PC-9 (cell line): ENCODE data around the gene MED27. TPM values are rescaled to one million over a fixed set of nuclear protein-coding genes. Genes with fewer than 3 reads are reported as not detected.

Experiments
- BruUV-seq: library from RNA; stranded (reverse); fragments of 400-500 nt; replicated peaks from 2 replicates; lab custom pipeline; 2021; lab: Mats Ljungman, UMichigan
- CTCF ChIA-PET: fragments of 300-600 bp; sonication (Branson Sonifier 250); formaldehyde crosslinking; loops from one replicate; lab custom pipeline; 2022; ENCODE audit warnings: antibody characterized with exemption; lab: Charles Lee
- POLR2A ChIA-PET: fragments of 300-600 bp; sonication (Branson Sonifier 250); formaldehyde crosslinking; loops from one replicate; lab custom pipeline; 2022; ENCODE audit warnings: antibody characterized with exemption; ENCODE audit not compliant: unreplicated experiment; lab: Charles Lee
- DNase-seq, 2 experiments: peaks; one replicate each; pipeline versions ENCODE4 v3.0.0 to v3.0.0-alpha.2; 2015 to 2022; ENCODE audit warnings: mixed read lengths in 1 of 2
- H2AFZ ChIP-seq: fragments of 200-600 bp; sonication (generic); 2 replicates; pipeline ENCODE4 v1.8.1; 2017; ENCODE audit warnings: antibody characterized with exemption
- H3F3A ChIP-seq: fragments of 200-600 bp; sonication (generic); 2 replicates; pipeline ENCODE4 v1.8.1; 2017; ENCODE audit warnings: antibody characterized with exemption, mild to moderate bottlenecking, low read depth; ENCODE audit not compliant: insufficient read depth
- H3K27ac ChIP-seq: fragments of 200-600 bp; sonication (generic); 2 replicates; pipeline ENCODE4 v1.6.1; 2016; ENCODE audit warnings: mixed run types
- H3K27me3 ChIP-seq: fragments of 200-600 bp; sonication (generic); 2 replicates; pipeline ENCODE4 v1.6.1; 2016; ENCODE audit warnings: low read depth, mixed run types; ENCODE audit not compliant: insufficient read depth
- H3K36me3 ChIP-seq: fragments of 200-600 bp; sonication (generic); 2 replicates; pipeline ENCODE4 v1.6.1; 2016; ENCODE audit warnings: low read depth, mixed run types
- H3K4me1 ChIP-seq: fragments of 200-600 bp; sonication (generic); replicated peaks from 2 replicates; pipeline ENCODE4 v1.6.1; 2016; ENCODE audit warnings: mixed run types; ENCODE audit not compliant: insufficient read depth
- H3K4me2 ChIP-seq: fragments of 200-600 bp; sonication (generic); 2 replicates; pipeline ENCODE4 v1.6.1; 2017; ENCODE audit warnings: mixed run types
- H3K4me3 ChIP-seq: fragments of 200-600 bp; sonication (generic); 2 replicates; pipeline ENCODE4 v1.6.1; 2016; ENCODE audit warnings: mixed run types
- H3K79me2 ChIP-seq: fragments of 200-600 bp; sonication (generic); 2 replicates; pipeline ENCODE4 v1.6.1; 2017; ENCODE audit warnings: low read depth, mixed run types
- H3K9me2 ChIP-seq: fragments of 200-600 bp; sonication (generic); 2 replicates; pipeline ENCODE4 v1.8.1; 2017; ENCODE audit warnings: mild to moderate bottlenecking; ENCODE audit not compliant: insufficient read depth
- H3K9me3 ChIP-seq: fragments of 200-600 bp; sonication (generic); 2 replicates; pipeline ENCODE4 v1.8.1; 2016; ENCODE audit warnings: low read depth; ENCODE audit not compliant: insufficient read depth
- H4K20me1 ChIP-seq: fragments of 200-600 bp; sonication (generic); 2 replicates; pipeline ENCODE4 v1.8.1; 2017; ENCODE audit not compliant: insufficient read depth
- CTCF ChIP-seq: fragments of 200-600 bp; sonication (generic); conservative IDR thresholded peaks from 2 replicates; pipeline ENCODE4 v1.6.1; 2017; ENCODE audit warnings: mixed run types, antibody characterized with exemption, mild to moderate bottlenecking, moderate library complexity
- EZH2 ChIP-seq: fragments of 200-600 bp; sonication (generic); IDR thresholded peaks from 2 replicates; pipeline ENCODE4 v1.8.0; 2017; ENCODE audit warnings: antibody characterized with exemption, low read depth
- intact Hi-C: fragments of 100-400 bp; cut with micrococcal nuclease; formaldehyde crosslinking; loops from one replicate; pipeline ENCODE4 v1.10.0; 2022; ENCODE audit not compliant: unreplicated experiment
- total RNA-seq: library from RNA; stranded (reverse); gene quantifications from 2 replicates; pipeline ENCODE4 v1.2.3, GENCODE V29; 2021

Gene MED27
- total RNA-seq, 1 experiment from 2014 or later = 31.2 TPM

- Histone ChIP-seq H3K79me2 (no peaks in the 10 kb centered on the region), H3K9me3 (no peaks in the 10 kb centered on the region), H3K9me2 (no peaks in the 10 kb centered on the region), H2AFZ (no peak overlapping the region), H3K27me3 (no peaks in the 10 kb centered on the region), H3K36me3 (no peaks in the 10 kb centered on the region), H3K27ac (no peak overlapping the region), H3K4me2 (no peak overlapping the region), H3K4me3 (no peak overlapping the region), H3F3A (no peaks in the 10 kb centered on the region), H3K4me1 (no peaks in the 10 kb centered on the region), H4K20me1 (no peaks in the 10 kb centered on the region)
- BruUV-seq = no TSS peak
- ChIA-PET CTCF (interaction anchor here (0.6 kb wide), 1 partner anchor 27 kb away, joined by 5 read pairs; no protein-coding TSS in a partner anchor), POLR2A (interaction anchor here (0.6 kb wide), 3 partner anchors 69 to 899 kb away, joined by 3 to 4 read pairs (median 3); no protein-coding TSS in a partner anchor)
- no peak for DNase-seq
- intact Hi-C loops = loop anchor here (10.0 kb wide), 1 partner anchor 271 kb away; no protein-coding TSS in a partner anchor
- TF ChIP-seq EZH2 (no peak), CTCF (no peak)
These were observed 116.3 kb downstream of the MED27 start for GRCh38 chr9:131963072-131964030.

GRCh38 chr9:131961496-131961880, 118.2 kb downstream of the MED27 start:
- Histone ChIP-seq H3K4me3 (no peak overlapping the region), H3K4me1 (no peaks in the 10 kb centered on the region), H2AFZ (no peak overlapping the region), H3K27ac (no peak overlapping the region), H3K79me2 (no peaks in the 10 kb centered on the region), H3K4me2 (no peak overlapping the region), H4K20me1 (no peaks in the 10 kb centered on the region), H3K9me2 (no peaks in the 10 kb centered on the region), H3K27me3 (no peaks in the 10 kb centered on the region), H3F3A (no peaks in the 10 kb centered on the region), H3K36me3 (no peaks in the 10 kb centered on the region), H3K9me3 (no peaks in the 10 kb centered on the region)
- intact Hi-C loops = loop anchor here (10.0 kb wide), 1 partner anchor 273 kb away; no protein-coding TSS in a partner anchor
- no peak for DNase-seq
- ChIA-PET POLR2A (no interaction called here), CTCF (no interaction called here)
- BruUV-seq = no TSS peak
- TF ChIP-seq EZH2 (no peak), CTCF (no peak)

- H3K4me2 ChIP-seq = no peak overlapping the region
- DNase-seq = no peak
- H3K9me2 ChIP-seq = no peaks in the 10 kb centered on the region
- no peak overlapping the region for H2AFZ ChIP-seq
- no peaks in the 10 kb centered on the region for H3K36me3 ChIP-seq
- intact Hi-C loops = loop anchor here (10.0 kb wide), 1 partner anchor 274 kb away; no protein-coding TSS in a partner anchor
- H3K4me3 ChIP-seq = no peak overlapping the region
- no peak overlapping the region for H3K27ac ChIP-seq
- H3K79me2 ChIP-seq = no peaks in the 10 kb centered on the region
- H3K4me1 ChIP-seq = no peaks in the 10 kb centered on the region
- no TSS peak for BruUV-seq
- no peaks in the 10 kb centered on the region for H3F3A ChIP-seq
- no peaks in the 10 kb centered on the region for H3K9me3 ChIP-seq
- ChIA-PET POLR2A (no interaction called here), CTCF (no interaction called here)
- no peaks in the 10 kb centered on the region for H3K27me3 ChIP-seq
- no peaks in the 10 kb centered on the region for H4K20me1 ChIP-seq
- TF ChIP-seq CTCF = no peak
- TF ChIP-seq EZH2 = no peak
These were observed 118.7 kb downstream of the MED27 start for GRCh38 chr9:131960851-131961495.
